ENCODE results near the gene TEX264. TPM values are rescaled to one million over a fixed set of nuclear protein-coding genes. Genes with fewer than 3 reads are reported as not detected.

The TEX264 gene
- total RNA-seq, 2 experiments from 2014 or later, result 45.5 to 46.4 TPM

- CTCF ChIA-PET, result interaction anchor here (1.0 kb wide), 1 partner anchor 13 kb away, joined by 3 read pairs; no protein-coding TSS in a partner anchor
- POLR2A ChIA-PET, result interaction anchor here (0.6 kb wide), 1 partner anchor 186 kb away, joined by 3 read pairs; no protein-coding TSS in a partner anchor
Observed at GRCh38 chr3:51706788-51707731, 36.0 kb downstream of the TEX264 start, which contains the start of gene GRM2. Gene GRM2 (plus strand): TSS chr3:51707068. CDS start chr3:51708984, 1,916 bp downstream.

GRCh38 chr3:51708216-51708845 is 37.3 kb downstream of the TEX264 start:
- CTCF ChIA-PET, result no interaction called here
- POLR2A ChIA-PET, result no interaction called here

GRCh38 chr3:51709004-51709420 is 38.0 kb downstream of the TEX264 start:
- ChIA-PET CTCF (no interaction called here), POLR2A (no interaction called here)

- POLR2A ChIA-PET, result no interaction called here
- CTCF ChIA-PET, result interaction anchor here (0.7 kb wide), 1 partner anchor 11 kb away, joined by 4 read pairs; no protein-coding TSS in a partner anchor
Observed at GRCh38 chr3:51709675-51710074, 38.6 kb downstream of the TEX264 start.

DNA sequence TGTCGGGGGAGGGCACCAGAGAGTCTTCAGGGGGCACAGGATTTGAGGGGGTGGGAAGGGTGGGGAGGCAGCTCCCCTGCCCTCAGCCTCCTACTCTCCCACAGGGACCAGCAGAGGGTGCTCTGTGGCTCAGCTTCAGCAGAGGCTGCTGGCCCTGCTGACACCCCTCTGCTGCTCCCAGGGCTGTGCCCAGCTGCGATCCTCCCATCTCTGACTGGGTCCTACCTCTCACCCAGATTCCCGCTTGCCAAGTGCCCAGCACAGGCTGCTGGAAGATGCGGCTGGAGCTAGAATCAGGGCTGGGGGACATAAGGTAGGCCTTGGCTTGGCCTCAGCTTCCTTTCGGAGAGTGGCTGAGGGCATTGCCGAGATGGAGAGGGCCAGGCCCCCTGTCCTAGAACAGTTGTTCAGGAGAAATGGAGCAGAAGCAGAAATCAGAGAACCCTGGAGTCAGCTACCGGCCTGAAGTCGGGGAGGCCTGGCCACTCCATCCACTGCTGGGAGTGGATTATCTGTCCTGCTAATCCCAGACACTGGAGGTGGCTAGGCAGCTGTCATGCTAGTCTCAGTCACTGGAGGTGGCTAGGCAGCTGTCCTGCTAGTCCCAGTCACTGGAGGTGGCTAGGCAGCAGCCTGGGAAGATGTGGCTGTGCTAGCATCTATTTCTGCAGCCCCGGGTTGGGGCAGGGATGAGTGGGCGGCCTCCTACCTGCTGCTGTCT is 39.7 kb downstream of the TEX264 start:
- ChIA-PET CTCF (interaction anchor here (0.9 to 1.5 kb wide), 2 partner anchors 8 to 41 kb away, joined by 3 read pairs; no protein-coding TSS in a partner anchor), POLR2A (no interaction called here)

- CTCF ChIA-PET, result interaction anchor here (1.5 kb wide), 1 partner anchor 42 kb away, joined by 3 read pairs; no protein-coding TSS in a partner anchor
Observed at GRCh38 chr3:51711352-51712037, 40.4 kb downstream of the TEX264 start.

GRCh38 chr3:51712038-51712420 is 41.0 kb downstream of the TEX264 start:
- POLR2A ChIA-PET, result no interaction called here
- CTCF ChIA-PET, result no interaction called here

More at GRCh38 chr3:51711352-51712037, 40.4 kb downstream of the TEX264 start:
- POLR2A ChIA-PET, result no interaction called here

DNA sequence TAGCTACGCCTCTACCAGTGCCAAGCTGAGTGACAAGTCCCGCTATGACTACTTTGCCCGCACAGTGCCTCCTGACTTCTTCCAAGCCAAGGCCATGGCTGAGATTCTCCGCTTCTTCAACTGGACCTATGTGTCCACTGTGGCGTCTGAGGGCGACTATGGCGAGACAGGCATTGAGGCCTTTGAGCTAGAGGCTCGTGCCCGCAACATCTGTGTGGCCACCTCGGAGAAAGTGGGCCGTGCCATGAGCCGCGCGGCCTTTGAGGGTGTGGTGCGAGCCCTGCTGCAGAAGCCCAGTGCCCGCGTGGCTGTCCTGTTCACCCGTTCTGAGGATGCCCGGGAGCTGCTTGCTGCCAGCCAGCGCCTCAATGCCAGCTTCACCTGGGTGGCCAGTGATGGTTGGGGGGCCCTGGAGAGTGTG is 41.5 kb downstream of the TEX264 start:
- ChIA-PET CTCF (no interaction called here), POLR2A (no interaction called here)

- ChIA-PET POLR2A (no interaction called here), CTCF (no interaction called here)
Observed at GRCh38 chr3:51712963-51713362, 41.9 kb downstream of the TEX264 start.

- ChIA-PET POLR2A (no interaction called here), CTCF (interaction anchor here (0.6 kb wide), 1 partner anchor 147 kb away, joined by 3 read pairs; no protein-coding TSS in a partner anchor)
Observed at GRCh38 chr3:51715231-51715976, 44.4 kb downstream of the TEX264 start.

DNA sequence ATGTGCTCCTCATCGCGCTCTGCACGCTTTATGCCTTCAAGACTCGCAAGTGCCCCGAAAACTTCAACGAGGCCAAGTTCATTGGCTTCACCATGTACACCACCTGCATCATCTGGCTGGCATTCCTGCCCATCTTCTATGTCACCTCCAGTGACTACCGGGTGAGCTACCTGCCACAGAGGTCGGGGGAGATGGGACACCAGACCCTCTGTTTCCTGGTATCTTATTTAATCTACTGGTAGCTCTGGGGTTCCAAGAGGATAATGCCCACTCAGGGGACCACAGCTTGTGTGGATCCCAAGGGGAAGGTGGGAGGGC is 44.9 kb downstream of the TEX264 start:
- ChIA-PET POLR2A (no interaction called here), CTCF (interaction anchor here (0.6 to 3.7 kb wide), 3 partner anchors 52 to 148 kb away, joined by 3 to 31 read pairs (median 3); no protein-coding TSS in a partner anchor)

DNA sequence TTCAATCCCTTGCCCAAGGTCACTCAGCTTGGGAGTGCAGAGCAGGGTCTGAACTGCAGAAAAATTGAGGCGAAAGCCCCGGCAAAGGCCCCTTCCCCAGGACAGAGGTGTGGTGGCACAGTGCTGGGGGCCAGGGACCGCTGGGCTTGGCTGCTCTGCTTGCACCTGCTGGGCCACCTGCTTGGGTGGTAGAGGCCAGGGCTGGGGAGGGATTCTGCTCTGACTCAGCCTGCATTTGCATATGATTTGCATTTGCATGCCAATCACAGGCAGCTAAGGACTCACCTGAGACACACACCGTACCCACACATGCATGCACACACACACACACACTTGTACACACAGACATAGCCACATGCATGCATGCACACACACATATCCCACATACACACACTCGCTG is 45.8 kb downstream of the TEX264 start:
- ChIA-PET CTCF (interaction anchor here (3.7 kb wide), 1 partner anchor 82 kb away, joined by 31 read pairs; no protein-coding TSS in a partner anchor), POLR2A (no interaction called here)

- POLR2A ChIA-PET, result interaction anchor here (0.5 kb wide), 1 partner anchor 85 kb away, joined by 3 read pairs; no protein-coding TSS in a partner anchor
- CTCF ChIA-PET, result interaction anchor here (3.7 kb wide), 1 partner anchor 82 kb away, joined by 31 read pairs; no protein-coding TSS in a partner anchor
Observed at GRCh38 chr3:51717446-51717845, 46.4 kb downstream of the TEX264 start.

DNA sequence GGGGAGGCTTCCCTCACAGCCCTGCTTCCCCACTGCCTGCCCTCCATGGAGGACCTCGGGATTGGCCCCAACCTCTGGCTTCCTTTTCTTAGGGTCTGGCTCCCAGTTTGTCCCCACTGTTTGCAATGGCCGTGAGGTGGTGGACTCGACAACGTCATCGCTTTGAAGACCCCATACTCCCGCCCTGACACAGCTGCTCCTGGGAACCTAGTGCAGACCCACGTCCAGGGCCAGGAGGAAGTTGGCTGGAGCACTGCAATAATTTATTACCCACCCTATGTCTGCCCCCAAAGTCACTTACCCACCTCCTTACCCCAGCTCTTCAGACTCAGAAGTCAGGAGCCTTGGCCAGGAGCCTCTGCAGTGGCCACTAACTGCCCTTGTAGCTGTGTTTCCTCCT is 46.9 kb downstream of the TEX264 start:
- CTCF ChIA-PET, result interaction anchor here (1.7 to 3.7 kb wide), 2 partner anchors 28 to 81 kb away, joined by 4 to 31 read pairs; no protein-coding TSS in a partner anchor
- POLR2A ChIA-PET, result no interaction called here

DNA sequence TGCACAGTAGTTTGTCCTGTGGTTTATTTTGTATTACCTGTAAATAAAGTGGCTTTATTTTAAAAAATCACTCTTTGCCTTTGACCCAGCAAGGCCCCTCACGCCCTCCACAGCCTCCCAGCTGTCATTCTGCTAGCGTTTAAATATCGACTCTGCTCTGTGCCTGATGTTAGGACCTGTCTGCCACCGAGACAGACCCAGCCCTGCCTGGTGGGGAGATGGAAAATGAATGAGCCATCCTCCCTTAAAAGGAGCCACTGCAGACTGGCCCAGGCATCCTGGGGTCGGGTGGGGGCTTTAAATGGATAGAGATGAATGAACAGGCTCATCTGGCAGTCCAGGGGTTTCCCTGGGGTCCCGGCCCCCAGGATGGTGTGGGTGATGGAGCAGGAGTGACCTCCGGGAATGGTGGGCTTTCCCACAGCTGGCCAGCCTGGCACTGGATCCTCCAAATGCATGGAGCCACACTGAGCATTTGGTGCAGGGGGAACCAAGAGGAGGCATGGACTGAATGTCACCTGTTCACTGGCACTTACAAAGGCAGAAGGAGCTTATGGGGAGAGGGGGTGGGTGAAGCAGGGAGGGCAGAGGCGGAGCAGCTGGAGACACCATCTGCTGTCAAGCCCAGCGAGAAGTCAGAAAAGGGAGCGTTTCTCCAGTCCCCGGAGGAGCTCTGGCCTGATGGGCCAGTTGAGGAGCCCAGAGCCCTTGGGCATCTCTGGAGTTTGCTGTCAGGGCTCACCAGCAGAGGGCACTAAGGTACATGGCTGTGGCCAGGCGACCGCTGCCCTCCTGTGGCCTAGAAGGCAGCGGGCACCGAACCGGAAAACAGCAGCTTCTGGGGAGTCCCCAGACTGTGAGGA is 47.7 kb downstream of the TEX264 start:
- POLR2A ChIA-PET, result no interaction called here
- CTCF ChIA-PET, result interaction anchor here (0.7 to 3.7 kb wide), 15 partner anchors 8 to 255 kb away, joined by 3 to 31 read pairs (median 3); partner anchors contain the start of genes ABHD14B and GRM2

DNA sequence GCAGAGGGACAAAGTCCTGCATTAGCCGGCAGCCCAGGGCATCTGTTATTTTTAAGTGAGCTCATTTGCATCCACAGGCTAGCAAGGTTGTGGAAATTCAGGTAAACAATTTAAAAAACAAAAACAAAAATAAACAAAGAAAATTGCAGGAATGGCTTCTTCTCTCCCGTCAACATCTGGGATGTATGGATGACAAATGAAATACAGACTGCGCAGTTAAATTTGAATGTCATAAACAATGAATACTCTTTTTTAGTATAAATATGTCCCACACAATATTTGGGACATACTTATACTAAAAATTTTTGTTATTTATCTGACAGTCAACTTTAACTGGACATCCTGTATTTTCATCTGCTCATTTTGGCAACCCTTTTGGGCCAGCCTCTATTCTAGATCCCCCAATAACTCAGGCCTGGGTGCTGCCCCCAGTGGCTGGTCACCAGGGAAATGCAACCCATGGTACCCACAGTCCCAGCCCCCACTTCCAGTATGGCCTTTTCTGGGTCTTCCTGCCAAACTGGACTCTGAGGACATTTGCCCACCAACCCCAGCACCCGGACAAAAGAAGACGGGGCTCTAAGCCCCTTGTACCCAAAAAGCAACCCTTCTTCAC is 48.5 kb downstream of the TEX264 start:
- CTCF ChIA-PET, result interaction anchor here (0.7 to 3.7 kb wide), 14 partner anchors 12 to 254 kb away, joined by 3 to 31 read pairs (median 3); partner anchors contain the start of genes ABHD14B and GRM2
- POLR2A ChIA-PET, result no interaction called here
